BLaER1 (cell line): ENCODE measurements around the gene SDF4.
"Not testable (repeated sequence)": the region's sequence is repeated elsewhere in the genome, so short reads cannot be mapped to it uniquely, and the experiment has no call there.

Experiments
- H3K27ac ChIP-seq: shearing (Covaris generic); formaldehyde crosslinking; 2 replicates; pipeline ENCODE4 v1.8.1; 2022
- H3K27me3 ChIP-seq: shearing (Covaris generic); formaldehyde crosslinking; 2 replicates; pipeline ENCODE4 v1.8.1; 2022
- H3K36me3 ChIP-seq: shearing (Covaris generic); formaldehyde crosslinking; 2 replicates; pipeline ENCODE4 v1.8.1; 2022
- H3K4me1 ChIP-seq: shearing (Covaris generic); formaldehyde crosslinking; 2 replicates; pipeline ENCODE4 v1.8.1; 2022
- H3K4me2 ChIP-seq: shearing (Covaris generic); formaldehyde crosslinking; 2 replicates; pipeline ENCODE4 v1.8.1; 2022
- H3K4me3 ChIP-seq: shearing (Covaris generic); formaldehyde crosslinking; 2 replicates; pipeline ENCODE4 v1.8.1; 2022
- H3K9ac ChIP-seq: shearing (Covaris generic); formaldehyde crosslinking; 2 replicates; pipeline ENCODE4 v1.8.1; 2022
- H3K9me3 ChIP-seq: shearing (Covaris generic); formaldehyde crosslinking; 2 replicates; pipeline ENCODE4 v1.8.1; 2022
- H4K20me1 ChIP-seq: shearing (Covaris generic); formaldehyde crosslinking; 2 replicates; pipeline ENCODE4 v1.8.1; 2022
- Cebpa-rat ChIP-seq: shearing (Covaris generic); IDR thresholded peaks from 2 replicates; pipeline ENCODE4 v1.8.1; 2022

Gene SDF4

DNA sequence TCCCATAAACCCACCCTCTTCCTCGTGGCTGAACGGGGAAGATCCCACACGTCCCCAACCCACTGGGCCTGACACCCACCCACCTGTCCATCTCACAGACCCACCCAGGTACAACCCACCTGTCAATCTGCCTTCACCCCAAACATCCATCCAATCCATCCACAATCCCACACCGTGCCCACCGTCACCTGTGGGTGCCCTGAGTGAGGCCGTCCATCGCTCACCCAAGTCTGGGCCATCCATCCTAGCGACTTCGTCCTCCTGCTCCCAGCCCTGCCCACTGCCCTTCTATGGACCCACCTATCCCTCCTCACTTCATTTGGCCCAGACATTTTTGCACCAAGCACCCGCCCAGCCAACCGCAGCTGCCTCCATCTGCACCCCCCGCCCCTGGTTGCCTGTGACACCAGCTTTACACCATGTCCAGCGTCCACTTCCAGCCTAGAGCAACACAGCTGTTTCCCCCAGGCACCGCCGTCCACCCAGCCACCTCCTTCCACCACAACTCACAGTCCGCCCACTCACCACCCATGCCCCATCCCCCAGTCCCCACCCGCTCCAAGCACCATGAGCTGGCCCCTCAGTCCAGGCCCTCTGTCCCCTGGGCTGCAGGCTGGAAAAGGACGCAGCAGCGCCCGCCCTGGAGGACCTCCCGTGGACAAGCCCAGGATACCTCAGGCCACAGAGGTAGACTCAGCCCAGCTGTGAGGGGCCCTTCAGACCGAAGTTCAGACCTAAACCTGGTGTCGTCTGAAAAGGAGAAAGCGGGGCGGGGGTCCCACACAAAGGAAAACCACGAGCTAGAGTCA lies 50.5 kb downstream of the SDF4 start:
- peaks cover 84% of the 10 kb centered on the region for H3K4me1 ChIP-seq
- no peak overlapping the region for H3K27ac ChIP-seq
- no peak for TF ChIP-seq Cebpa-rat
- H4K20me1 ChIP-seq: peaks cover 6% of the 10 kb centered on the region; the same call in 1 of the 2 replicates
- no peaks in the 10 kb centered on the region for H3K36me3 ChIP-seq
- H3K27me3 ChIP-seq: 0 out of 2 replicates have a peak, but pooled peaks cover 6% of the 10 kb centered on the region
- H3K4me3 ChIP-seq: no peak overlapping the region
- no peak overlapping the region for H3K9ac ChIP-seq
- peak overlapping the region; percentile 66 for H3K4me2 ChIP-seq
- H3K9me3 ChIP-seq: no peaks in the 10 kb centered on the region

DNA sequence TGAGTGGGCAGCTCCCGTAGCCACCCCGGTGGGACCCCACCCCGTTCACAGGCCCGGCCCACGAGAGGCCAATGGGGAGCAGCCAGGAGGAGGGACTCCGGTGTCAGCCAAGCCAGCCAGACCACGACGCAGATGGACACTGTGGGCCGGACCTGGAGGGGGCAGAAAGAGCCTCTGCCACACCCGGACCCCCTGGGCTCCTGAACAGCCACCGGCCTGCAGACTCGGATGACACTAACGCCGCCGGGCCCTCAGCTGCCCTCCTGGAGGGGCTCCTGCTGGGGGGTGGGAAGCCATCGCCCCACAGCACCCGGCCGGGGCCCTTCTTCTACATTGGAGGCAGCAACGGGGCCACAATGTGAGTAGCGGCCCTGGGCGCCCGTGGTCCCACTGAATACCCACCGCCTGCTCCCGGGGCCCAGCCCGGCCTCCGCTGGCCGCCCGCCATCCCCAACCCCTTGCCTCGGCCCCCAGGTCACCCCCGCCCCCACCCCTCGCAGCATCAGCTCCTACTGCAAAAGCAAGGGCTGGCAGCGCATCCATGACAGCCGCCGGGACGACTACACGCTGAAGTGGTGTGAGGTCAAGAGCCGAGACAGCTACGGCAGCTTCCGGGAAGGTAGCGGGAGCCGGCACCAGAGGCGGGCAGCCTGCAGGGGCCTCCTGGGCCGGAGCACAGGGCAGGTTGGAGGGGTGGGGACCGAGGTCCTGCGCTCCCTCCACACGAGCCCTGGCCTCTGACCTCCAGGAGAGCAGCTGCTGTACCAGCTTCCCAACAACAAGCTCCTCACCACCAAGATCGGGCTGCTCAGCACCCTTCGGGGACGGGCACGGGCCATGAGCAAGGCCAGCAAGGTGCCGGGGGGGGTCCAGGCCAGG lies 51.6 kb downstream of the SDF4 start:
- Histone ChIP-seq H3K9ac (no peak overlapping the region), H3K4me2 (peak overlapping the region; percentile 97), H3K27ac (peak overlapping the region; percentile 69)

DNA sequence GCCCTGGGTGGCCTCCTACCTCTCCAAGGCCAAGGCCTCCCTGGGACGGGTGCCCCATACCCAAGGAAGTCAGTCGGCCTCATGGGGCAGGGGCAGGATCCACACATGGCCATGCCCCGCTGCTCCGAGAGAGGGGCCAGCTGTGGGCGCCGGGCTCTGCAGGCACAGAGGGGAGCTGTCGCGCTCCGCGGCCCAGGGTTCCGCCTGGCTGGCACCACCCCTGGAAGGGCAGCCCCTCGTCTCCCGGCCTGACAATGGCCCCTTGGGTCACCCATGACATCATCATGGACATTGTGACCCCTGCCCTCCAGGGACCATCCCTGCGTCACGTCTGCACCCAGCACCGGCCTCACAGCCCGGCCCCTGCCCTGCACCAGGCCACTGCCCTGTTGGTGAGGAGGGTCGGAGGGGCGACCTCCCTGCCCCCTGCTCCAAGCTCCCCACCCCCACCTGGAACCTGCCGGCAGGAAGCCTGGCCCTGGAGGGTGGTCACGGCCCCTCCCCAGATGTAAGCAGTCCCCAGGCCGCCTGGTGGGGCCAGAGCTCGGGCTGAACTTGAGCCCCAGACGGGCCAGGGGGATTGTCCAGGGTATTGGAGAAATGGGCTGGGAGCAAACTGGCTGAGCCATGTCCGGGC lies 52.3 kb downstream of the SDF4 start:
- H4K20me1 ChIP-seq: peaks cover 6% of the 10 kb centered on the region; the same call in 1 of the 2 replicates
- no peak for TF ChIP-seq Cebpa-rat

More for the DNA sequence above, 51.6 kb downstream of the SDF4 start:
- H3K9me3 ChIP-seq: no peaks in the 10 kb centered on the region
- no peaks in the 10 kb centered on the region for H3K36me3 ChIP-seq
- H3K4me3 ChIP-seq: peak overlapping the region; percentile 36
- 0 out of 2 replicates have a peak, but pooled peaks cover 10% of the 10 kb centered on the region for H3K27me3 ChIP-seq
- peaks cover 93% of the 10 kb centered on the region for H3K4me1 ChIP-seq
- no peak for TF ChIP-seq Cebpa-rat
- H4K20me1 ChIP-seq: peaks cover 6% of the 10 kb centered on the region; the same call in 1 of the 2 replicates

DNA sequence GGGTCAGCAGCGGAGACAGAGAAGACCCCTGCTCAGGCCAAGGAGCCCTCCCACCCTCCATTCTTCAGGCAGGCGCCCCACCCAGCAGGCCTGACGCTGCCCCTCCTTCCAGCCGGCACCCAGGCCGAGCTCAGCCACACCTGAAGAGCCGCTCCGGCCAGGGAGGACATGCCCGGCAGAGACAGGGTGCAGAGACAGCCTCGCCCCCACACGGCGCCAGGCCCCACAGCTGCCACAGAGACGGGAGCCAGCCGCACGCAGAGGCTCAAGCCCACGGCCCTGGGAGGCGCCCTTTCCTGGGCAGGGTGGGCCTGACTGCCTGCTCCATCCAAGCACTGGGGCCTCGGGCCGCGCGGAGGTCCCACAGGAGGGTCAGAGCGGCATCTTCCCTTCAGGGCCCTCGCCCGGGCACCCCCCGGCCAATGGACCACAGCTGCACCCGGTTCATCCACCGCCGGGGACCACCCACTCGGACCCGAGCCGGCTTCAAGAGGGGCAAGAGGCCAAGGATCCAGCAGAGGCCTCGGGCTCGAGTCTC lies 52.9 kb downstream of the SDF4 start:
- H3K27me3 ChIP-seq: 0 out of 2 replicates have a peak, but pooled peaks cover 10% of the 10 kb centered on the region
- H3K27ac ChIP-seq: peak overlapping the region; percentile 69
- H3K36me3 ChIP-seq: no peaks in the 10 kb centered on the region
- peaks cover 97% of the 10 kb centered on the region for H3K4me1 ChIP-seq
- H3K4me2 ChIP-seq: peak overlapping the region; percentile 97
- no peaks in the 10 kb centered on the region for H3K9me3 ChIP-seq
- TF ChIP-seq Cebpa-rat: no peak
- H3K4me3 ChIP-seq: peak overlapping the region; percentile 36
- peak overlapping the region; percentile 60 for H3K9ac ChIP-seq
- peaks cover 6% of the 10 kb centered on the region; the same call in 1 of the 2 replicates for H4K20me1 ChIP-seq

More for the DNA sequence above, 52.3 kb downstream of the SDF4 start:
- Histone ChIP-seq H3K4me3 (peak overlapping the region; percentile 36), H3K4me2 (peak overlapping the region; percentile 97), H3K27me3 (0 out of 2 replicates have a peak, but pooled peaks cover 10% of the 10 kb centered on the region), H3K4me1 (peaks cover 96% of the 10 kb centered on the region), H3K36me3 (no peaks in the 10 kb centered on the region), H3K9me3 (no peaks in the 10 kb centered on the region), H3K9ac (peak overlapping the region; percentile 60), H3K27ac (peak overlapping the region; percentile 69)

DNA sequence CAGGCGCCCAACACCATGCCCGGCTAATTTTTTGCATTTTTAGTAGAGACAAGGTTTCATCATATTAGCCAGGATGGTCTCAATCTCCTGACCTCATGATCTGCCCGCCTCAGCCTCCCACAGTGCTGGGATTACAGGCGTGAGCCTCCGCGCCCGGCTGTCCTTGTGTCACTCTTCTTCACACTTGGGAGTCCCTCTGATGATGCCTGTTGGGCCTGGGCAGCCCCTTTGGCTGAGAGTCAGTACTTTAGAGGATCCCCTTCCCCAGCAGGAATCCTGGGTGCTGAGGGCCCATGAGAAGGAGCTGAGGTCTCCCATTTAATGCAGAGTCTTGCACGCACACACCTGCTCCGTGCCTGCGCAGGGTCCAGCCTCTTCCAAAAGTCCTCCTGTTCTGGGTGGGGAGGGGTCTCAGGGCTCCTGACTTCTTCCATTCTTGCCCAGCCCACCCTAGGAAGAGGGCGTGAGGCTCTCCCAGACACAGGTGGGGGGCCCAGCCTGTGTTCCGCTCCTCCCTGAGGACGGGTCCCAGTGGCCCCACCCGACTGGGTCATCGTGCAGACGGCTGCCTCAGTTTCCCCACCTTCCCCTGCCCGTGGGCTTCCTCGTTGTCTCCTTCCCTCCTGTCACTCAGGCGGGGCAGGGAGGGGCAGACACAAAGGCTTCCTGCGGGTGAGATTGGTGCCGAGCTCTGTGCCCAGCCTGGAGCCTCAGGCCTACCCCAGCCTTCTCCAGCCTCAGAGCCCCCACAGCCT lies 54.2 kb downstream of the SDF4 start:
- Histone ChIP-seq H3K27ac (0 out of 2 replicates have a peak overlapping the region, but pooled peaks have one; percentile 18), H3K9me3 (no peaks in the 10 kb centered on the region), H3K9ac (no peak overlapping the region), H4K20me1 (peaks cover 6% of the 10 kb centered on the region; the same call in 1 of the 2 replicates), H3K27me3 (peaks cover 8% of the 10 kb centered on the region; the same call in 1 of the 2 replicates), H3K4me3 (no peak overlapping the region), H3K4me1 (peaks cover 97% of the 10 kb centered on the region), H3K36me3 (no peaks in the 10 kb centered on the region), H3K4me2 (peak overlapping the region; percentile 97)
- TF ChIP-seq Cebpa-rat: no peak

DNA sequence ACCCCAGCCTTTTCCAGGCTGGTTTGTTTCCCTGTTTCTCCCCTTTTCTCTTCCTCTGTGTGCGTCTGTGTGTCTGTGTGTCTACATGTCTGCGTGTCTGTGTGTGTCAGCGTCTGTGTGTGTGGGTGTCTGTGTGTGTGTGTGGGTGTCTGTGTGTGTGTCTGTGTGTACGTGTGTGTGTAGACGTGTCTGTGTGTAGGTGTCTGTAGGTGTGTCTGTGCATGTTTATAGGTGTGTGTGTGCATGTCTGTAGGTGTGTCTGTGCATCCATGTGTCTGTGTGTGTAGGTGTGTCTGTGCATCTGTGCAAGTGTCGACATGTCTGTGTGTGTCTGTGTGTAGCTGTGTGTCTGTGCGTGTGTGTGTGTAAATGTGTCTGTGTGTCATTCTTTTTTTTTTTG lies 54.9 kb downstream of the SDF4 start:
- Histone ChIP-seq H3K4me1 (peaks cover 97% of the 10 kb centered on the region), H3K27me3 (peaks cover 8% of the 10 kb centered on the region; the same call in 1 of the 2 replicates), H3K4me2 (peak overlapping the region; percentile 97), H3K4me3 (no peak overlapping the region), H3K9ac (no peak overlapping the region), H4K20me1 (peaks cover 6% of the 10 kb centered on the region; the same call in 1 of the 2 replicates), H3K36me3 (no peaks in the 10 kb centered on the region), H3K27ac (no peak overlapping the region), H3K9me3 (no peaks in the 10 kb centered on the region)
- TF ChIP-seq Cebpa-rat: no peak

DNA sequence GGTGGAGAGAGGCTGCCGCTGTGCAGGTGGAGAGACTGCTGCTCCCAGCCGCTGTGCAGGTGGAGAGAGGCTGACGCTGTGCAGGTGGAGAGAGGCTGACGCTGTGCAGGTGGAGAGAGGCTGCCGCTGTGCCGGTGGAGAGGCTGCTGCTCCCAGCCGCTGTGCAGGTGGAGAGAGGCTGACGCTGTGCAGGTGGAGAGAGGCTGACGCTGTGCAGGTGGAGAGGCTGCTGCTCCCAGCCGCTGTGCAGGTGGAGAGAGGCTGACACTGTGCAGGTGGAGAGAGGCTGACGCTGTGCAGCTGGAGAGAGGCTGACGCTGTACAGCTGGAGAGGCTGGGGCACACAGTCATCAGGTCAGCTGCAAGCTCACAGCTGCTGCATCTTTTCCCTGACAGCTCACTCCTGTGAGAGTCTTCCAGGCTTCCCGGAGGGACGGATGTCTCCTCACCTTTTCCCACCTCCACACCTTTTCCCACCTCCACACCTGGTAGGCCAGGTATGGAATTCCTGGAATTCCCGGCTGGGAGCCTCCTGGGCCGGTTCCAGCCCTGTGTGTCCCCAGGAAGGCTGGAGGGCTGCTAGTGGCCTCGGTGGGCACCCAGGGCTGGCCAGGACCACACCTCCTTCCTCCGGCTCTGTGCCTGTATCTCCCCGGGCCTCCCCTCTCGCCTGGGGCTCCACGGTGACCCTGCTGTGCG lies 55.6 kb downstream of the SDF4 start:
- H3K9ac ChIP-seq, H3K9me3 ChIP-seq, H3K27ac ChIP-seq, H3K27me3 ChIP-seq, H3K4me3 ChIP-seq, H3K36me3 ChIP-seq: not testable (repeated sequence)
- Histone ChIP-seq H3K4me2 (peak overlapping the region; percentile 97), H3K4me1 (peaks cover 97% of the 10 kb centered on the region), H4K20me1 (peaks cover 11% of the 10 kb centered on the region)
